ENCODE measurements around the gene CARD9. TPM values are rescaled to one million over a fixed set of nuclear protein-coding genes. Genes with fewer than 3 reads are reported as not detected.

The CARD9 gene
- total RNA-seq, 1 experiment from 2014 or later = 1.7 TPM

GRCh38 chr9:136337416-136338395 lies 35.8 kb downstream of the CARD9 start:
- POLR2A ChIA-PET = no interaction called here
- intact Hi-C loops (cut with micrococcal nuclease; ENCODE audit: unreplicated experiment) = no loop called here
- Histone ChIP-seq H3K27ac (ENCODE audit: low read length) (no peak overlapping the region), H3K4me1 (ENCODE audit: control insufficient read depth, insufficient read depth, low read length) (no peaks in the 10 kb centered on the region; the same call in 1 of the 2 replicates), H3K9me3 (ENCODE audit: control insufficient read depth, insufficient read depth, low read depth, low read length) (no peaks in the 10 kb centered on the region), H3K27me3 (ENCODE audit: control insufficient read depth, insufficient read depth, low read length) (no peaks in the 10 kb centered on the region), H3K4me3 (ENCODE audit: low read depth in 2 of 2, low read length in 2 of 2) (no peak overlapping the region), H3K36me3 (ENCODE audit: control insufficient read depth, insufficient read depth, low read length) (no peaks in the 10 kb centered on the region)
- no TSS peak for BruUV-seq (replicated peaks)
- DNase-seq (ENCODE audit: low read depth, low spot score) (no peak), ATAC-seq (no peak)
- TF ChIP-seq CTCF (IDR thresholded peaks at IDR 0.05) (no peak), POLR2AphosphoS5 (IDR thresholded peaks at IDR 0.05; ENCODE audit: low read depth, low read length) (no peak), SIN3A (IDR thresholded peaks at IDR 0.05; ENCODE audit: borderline replicate concordance, insufficient read depth, low read depth, low read length) (no peak), TCF7L2 (IDR thresholded peaks at IDR 0.05; ENCODE audit: low read depth, low read length) (no peak), REST (IDR thresholded peaks at IDR 0.05; ENCODE audit: insufficient read depth in 1 of 2, low read depth in 2 of 2, low read length in 1 of 2) (no peak)
- CTCF ChIA-PET = no interaction called here
- in situ Hi-C loops (cut with HindIII; ENCODE audit: low pct_unique_long_range_greater_than_20kb, low sequenced_read_pairs) = no loop called here

GRCh38 chr9:136336881-136337280 lies 36.6 kb downstream of the CARD9 start:
- in situ Hi-C loops (cut with HindIII; ENCODE audit: low pct_unique_long_range_greater_than_20kb, low sequenced_read_pairs) = no loop called here
- CTCF ChIA-PET = no interaction called here

More at GRCh38 chr9:136336881-136337280, 36.6 kb downstream of the CARD9 start:
- DNase-seq (ENCODE audit: low read depth, low spot score) (no peak), ATAC-seq (no peak)
- H3K36me3 ChIP-seq (ENCODE audit: control insufficient read depth, insufficient read depth, low read length) = no peaks in the 10 kb centered on the region
- BruUV-seq (replicated peaks) = no TSS peak
- H3K4me3 ChIP-seq (ENCODE audit: low read depth in 2 of 2, low read length in 2 of 2) = no peak overlapping the region
- TF ChIP-seq CTCF (IDR thresholded peaks at IDR 0.05) (no peak), REST (IDR thresholded peaks at IDR 0.05; ENCODE audit: insufficient read depth in 1 of 2, low read depth in 2 of 2, low read length in 1 of 2) (no peak), SIN3A (IDR thresholded peaks at IDR 0.05; ENCODE audit: borderline replicate concordance, insufficient read depth, low read depth, low read length) (no peak), TCF7L2 (IDR thresholded peaks at IDR 0.05; ENCODE audit: low read depth, low read length) (no peak), POLR2AphosphoS5 (IDR thresholded peaks at IDR 0.05; ENCODE audit: low read depth, low read length) (no peak)
- intact Hi-C loops (cut with micrococcal nuclease; ENCODE audit: unreplicated experiment) = no loop called here
- H3K4me1 ChIP-seq (ENCODE audit: control insufficient read depth, insufficient read depth, low read length) = no peaks in the 10 kb centered on the region; the same call in 1 of the 2 replicates
- H3K9me3 ChIP-seq (ENCODE audit: control insufficient read depth, insufficient read depth, low read depth, low read length) = no peaks in the 10 kb centered on the region
- POLR2A ChIA-PET = no interaction called here
- H3K27ac ChIP-seq (ENCODE audit: low read length) = no peak overlapping the region
- H3K27me3 ChIP-seq (ENCODE audit: control insufficient read depth, insufficient read depth, low read length) = no peaks in the 10 kb centered on the region
